Duodenal mucosa (tissue), 2 donors: ENCODE measurements around the gene PLEKHJ1.

Experiments used
- H3K27ac ChIP-seq: one replicate; pipeline ENCODE4 v1.7.0; 2013; ENCODE audit warnings: low read depth, low read length
- H3K27me3 ChIP-seq, 2 donors: one replicate each; pipeline ENCODE4 v1.7.0; 2013; ENCODE audit warnings: low read length in 2 of 2, control low read depth in 1 of 2; ENCODE audit not compliant: insufficient read depth in 2 of 2, control insufficient read depth in 1 of 2
- H3K36me3 ChIP-seq, 2 donors: one replicate each; pipeline ENCODE4 v1.7.0; 2013; ENCODE audit warnings: low read length in 2 of 2, control low read depth in 1 of 2; ENCODE audit not compliant: insufficient read depth in 2 of 2, control insufficient read depth in 1 of 2
- H3K4me1 ChIP-seq, 2 donors: one replicate each; pipeline ENCODE4 v1.7.0; 2013; ENCODE audit warnings: low read length in 2 of 2, control low read depth in 1 of 2; ENCODE audit not compliant: insufficient read depth in 2 of 2, control insufficient read depth in 1 of 2
- H3K4me3 ChIP-seq, 2 donors: one replicate each; pipeline ENCODE4 v1.7.0; 2013; ENCODE audit warnings: low read length in 2 of 2, low read depth in 1 of 2
- H3K9ac ChIP-seq, 2 donors: one replicate each; pipeline ENCODE4 v1.7.0; 2013; ENCODE audit warnings: low read length in 2 of 2, low read depth in 1 of 2
- H3K9me3 ChIP-seq, 2 donors: one replicate each; pipeline ENCODE4 v1.7.0; 2013; ENCODE audit warnings: low read length in 2 of 2, control low read depth in 1 of 2; ENCODE audit not compliant: control insufficient read depth in 1 of 2

Gene PLEKHJ1

GRCh38 chr19:2216361-2217225 lies 19.5 kb downstream of the PLEKHJ1 start:
- no peak overlapping the region for H3K9ac ChIP-seq
- H3K36me3 ChIP-seq, result peaks cover 41 to 75% of the 10 kb centered on the region in 2 donors
- H3K9me3 ChIP-seq, result no peaks in the 10 kb centered on the region
- H3K4me3 ChIP-seq, result no peak overlapping the region
- H3K4me1 ChIP-seq, result peaks cover 15% of the 10 kb centered on the region in 2 donors
- no peaks in the 10 kb centered on the region for H3K27me3 ChIP-seq
- H3K27ac ChIP-seq, result no peak overlapping the region

GRCh38 chr19:2215281-2215751 lies 20.8 kb downstream of the PLEKHJ1 start:
- peaks cover 16% of the 10 kb centered on the region in 2 donors for H3K4me1 ChIP-seq
- H3K9me3 ChIP-seq, result no peaks in the 10 kb centered on the region
- no peak overlapping the region for H3K27ac ChIP-seq
- H3K27me3 ChIP-seq, result no peaks in the 10 kb centered on the region
- H3K9ac ChIP-seq, result no peak overlapping the region
- H3K4me3 ChIP-seq, result no peak overlapping the region
- H3K36me3 ChIP-seq, result peaks cover 50 to 78% of the 10 kb centered on the region in 2 donors

- H3K27me3 ChIP-seq, result no peaks in the 10 kb centered on the region
Observed at GRCh38 chr19:2214251-2214650, 21.9 kb downstream of the PLEKHJ1 start.

GRCh38 chr19:2213799-2214198 lies 22.3 kb downstream of the PLEKHJ1 start:
- H3K9me3 ChIP-seq, result no peaks in the 10 kb centered on the region
- peaks cover 52 to 76% of the 10 kb centered on the region in 2 donors for H3K36me3 ChIP-seq
- H3K9ac ChIP-seq, result peak overlapping the region; percentile 43 to 51
- peaks cover 16% of the 10 kb centered on the region in 2 donors for H3K4me1 ChIP-seq
- no peak overlapping the region for H3K27ac ChIP-seq
- peak overlapping the region; percentile 32 to 40 for H3K4me3 ChIP-seq
- H3K27me3 ChIP-seq, result no peaks in the 10 kb centered on the region

More at GRCh38 chr19:2214251-2214650, 21.9 kb downstream of the PLEKHJ1 start:
- H3K4me3 ChIP-seq, result peak overlapping the region in 1 of 2 donors; percentile 40
- no peak overlapping the region for H3K9ac ChIP-seq
- H3K36me3 ChIP-seq, result peaks cover 48 to 78% of the 10 kb centered on the region in 2 donors
- no peaks in the 10 kb centered on the region for H3K9me3 ChIP-seq
- no peak overlapping the region for H3K27ac ChIP-seq
- H3K4me1 ChIP-seq, result peaks cover 16% of the 10 kb centered on the region in 2 donors

- peak overlapping the region; percentile 32 to 40 for H3K4me3 ChIP-seq
- H3K9ac ChIP-seq, result peak overlapping the region; percentile 43 to 54
Observed at GRCh38 chr19:2212861-2213711, 23.0 kb downstream of the PLEKHJ1 start.

GRCh38 chr19:2210987-2211740 lies 25.0 kb downstream of the PLEKHJ1 start:
- Histone ChIP-seq H3K9me3 (no peaks in the 10 kb centered on the region), H3K36me3 (peaks cover 38 to 73% of the 10 kb centered on the region in 2 donors), H3K4me1 (peaks cover 16 to 21% of the 10 kb centered on the region in 2 donors), H3K9ac (no peak overlapping the region), H3K4me3 (no peak overlapping the region), H3K27me3 (no peaks in the 10 kb centered on the region), H3K27ac (no peak overlapping the region)

More at GRCh38 chr19:2212861-2213711, 23.0 kb downstream of the PLEKHJ1 start:
- Histone ChIP-seq H3K4me1 (peaks cover 16 to 19% of the 10 kb centered on the region in 2 donors), H3K27me3 (no peaks in the 10 kb centered on the region), H3K36me3 (peaks cover 52 to 77% of the 10 kb centered on the region in 2 donors), H3K9me3 (no peaks in the 10 kb centered on the region), H3K27ac (peak overlapping the region; percentile 90)

GRCh38 chr19:2210206-2210605 lies 25.9 kb downstream of the PLEKHJ1 start:
- Histone ChIP-seq H3K27ac (no peak overlapping the region), H3K4me3 (no peak overlapping the region), H3K36me3 (peaks cover 30 to 72% of the 10 kb centered on the region in 2 donors), H3K4me1 (peaks cover 16 to 21% of the 10 kb centered on the region in 2 donors), H3K27me3 (no peaks in the 10 kb centered on the region), H3K9ac (no peak overlapping the region), H3K9me3 (no peaks in the 10 kb centered on the region)

GRCh38 chr19:2209408-2209807 lies 26.7 kb downstream of the PLEKHJ1 start:
- Histone ChIP-seq H3K36me3 (peaks cover 24 to 67% of the 10 kb centered on the region in 2 donors), H3K27me3 (no peaks in the 10 kb centered on the region), H3K4me3 (no peak overlapping the region), H3K9me3 (no peaks in the 10 kb centered on the region), H3K27ac (no peak overlapping the region), H3K9ac (no peak overlapping the region), H3K4me1 (peaks cover 16 to 21% of the 10 kb centered on the region in 2 donors)

- Histone ChIP-seq H3K27ac (no peak overlapping the region), H3K9ac (no peak overlapping the region), H3K4me3 (no peak overlapping the region), H3K27me3 (no peaks in the 10 kb centered on the region), H3K4me1 (peaks cover 16 to 21% of the 10 kb centered on the region in 2 donors), H3K9me3 (no peaks in the 10 kb centered on the region), H3K36me3 (peaks cover 20 to 67% of the 10 kb centered on the region in 2 donors)
Observed at GRCh38 chr19:2208975-2209374, 27.2 kb downstream of the PLEKHJ1 start.
